ENCODE data around the gene FAM98C.

FAM98C gene

GRCh38 chr19:38367041-38367440 is 35.9 kb upstream of the FAM98C start:
- Histone ChIP-seq H3K9me3 (ENCODE audit: control insufficient read depth, low read depth, low read length) (no peaks in the 10 kb centered on the region), H3K27me3 (ENCODE audit: control insufficient read depth, insufficient read depth, low read length) (no peaks in the 10 kb centered on the region), H3K27ac (ENCODE audit: low read length) (no peak overlapping the region), H3K4me3 (ENCODE audit: low read length) (no peak overlapping the region), H3K4me1 (ENCODE audit: control insufficient read depth, low read depth, low read length) (no peaks in the 10 kb centered on the region), H3K9ac (ENCODE audit: low read length) (no peak overlapping the region), H3K36me3 (ENCODE audit: control insufficient read depth, low read depth, low read length) (no peaks in the 10 kb centered on the region)

GRCh38 chr19:38369584-38369983 is 33.3 kb upstream of the FAM98C start:
- no peaks in the 10 kb centered on the region for H3K27me3 ChIP-seq (ENCODE audit: control insufficient read depth, insufficient read depth, low read length)
- no peak overlapping the region for H3K9ac ChIP-seq (ENCODE audit: low read length)
- H3K36me3 ChIP-seq (ENCODE audit: control insufficient read depth, low read depth, low read length), result no peaks in the 10 kb centered on the region
- H3K27ac ChIP-seq (ENCODE audit: low read length), result no peak overlapping the region
- H3K4me1 ChIP-seq (ENCODE audit: control insufficient read depth, low read depth, low read length), result no peaks in the 10 kb centered on the region
- no peaks in the 10 kb centered on the region for H3K9me3 ChIP-seq (ENCODE audit: control insufficient read depth, low read depth, low read length)
- no peak overlapping the region for H3K4me3 ChIP-seq (ENCODE audit: low read length)

DNA sequence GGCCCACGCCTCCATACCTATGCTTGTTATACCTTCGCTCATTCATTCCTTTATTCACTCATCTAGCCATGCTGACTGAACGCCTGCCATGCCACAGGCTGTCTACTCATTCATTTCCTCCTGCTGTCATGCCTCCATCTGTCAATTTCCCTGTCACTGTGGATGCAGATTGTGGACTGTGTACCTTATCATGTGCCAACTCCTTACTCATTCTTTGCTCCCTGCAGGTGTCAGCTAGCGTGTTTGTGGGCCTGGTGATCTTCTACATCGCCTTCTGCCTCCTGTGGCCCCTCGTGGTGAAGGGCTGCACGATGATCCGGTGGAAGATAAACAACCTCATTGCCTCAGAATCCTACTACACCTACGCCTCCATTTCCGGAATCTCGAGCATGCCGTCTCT is 32.6 kb upstream of the FAM98C start:
- no peaks in the 10 kb centered on the region for H3K4me1 ChIP-seq (ENCODE audit: control insufficient read depth, low read depth, low read length)
- no peaks in the 10 kb centered on the region for H3K9me3 ChIP-seq (ENCODE audit: control insufficient read depth, low read depth, low read length)
- H3K9ac ChIP-seq (ENCODE audit: low read length), result no peak overlapping the region
- no peaks in the 10 kb centered on the region for H3K36me3 ChIP-seq (ENCODE audit: control insufficient read depth, low read depth, low read length)
- no peak overlapping the region for H3K27ac ChIP-seq (ENCODE audit: low read length)
- no peaks in the 10 kb centered on the region for H3K27me3 ChIP-seq (ENCODE audit: control insufficient read depth, insufficient read depth, low read length)
- H3K4me3 ChIP-seq (ENCODE audit: low read length), result no peak overlapping the region

- Histone ChIP-seq H3K4me1 (ENCODE audit: control insufficient read depth, low read depth, low read length) (peaks cover 4% of the 10 kb centered on the region), H3K27ac (ENCODE audit: low read length) (no peak overlapping the region), H3K9me3 (ENCODE audit: control insufficient read depth, low read depth, low read length) (no peaks in the 10 kb centered on the region), H3K27me3 (ENCODE audit: control insufficient read depth, insufficient read depth, low read length) (no peaks in the 10 kb centered on the region), H3K36me3 (ENCODE audit: control insufficient read depth, low read depth, low read length) (no peaks in the 10 kb centered on the region), H3K9ac (ENCODE audit: low read length) (no peak overlapping the region), H3K4me3 (ENCODE audit: low read length) (no peak overlapping the region)
Measured at GRCh38 chr19:38371081-38371480, 31.8 kb upstream of the FAM98C start.

GRCh38 chr19:38373907-38374331 is 29.0 kb upstream of the FAM98C start:
- no peaks in the 10 kb centered on the region for H3K27me3 ChIP-seq (ENCODE audit: control insufficient read depth, insufficient read depth, low read length)
- peaks cover 4% of the 10 kb centered on the region for H3K4me1 ChIP-seq (ENCODE audit: control insufficient read depth, low read depth, low read length)
- peaks cover 6% of the 10 kb centered on the region for H3K36me3 ChIP-seq (ENCODE audit: control insufficient read depth, low read depth, low read length)
- no peaks in the 10 kb centered on the region for H3K9me3 ChIP-seq (ENCODE audit: control insufficient read depth, low read depth, low read length)
- peak overlapping the region; percentile 88 for H3K4me3 ChIP-seq (ENCODE audit: low read length)
- peak overlapping the region; percentile 76 for H3K27ac ChIP-seq (ENCODE audit: low read length)
- peak overlapping the region; percentile 49 for H3K9ac ChIP-seq (ENCODE audit: low read length)

DNA sequence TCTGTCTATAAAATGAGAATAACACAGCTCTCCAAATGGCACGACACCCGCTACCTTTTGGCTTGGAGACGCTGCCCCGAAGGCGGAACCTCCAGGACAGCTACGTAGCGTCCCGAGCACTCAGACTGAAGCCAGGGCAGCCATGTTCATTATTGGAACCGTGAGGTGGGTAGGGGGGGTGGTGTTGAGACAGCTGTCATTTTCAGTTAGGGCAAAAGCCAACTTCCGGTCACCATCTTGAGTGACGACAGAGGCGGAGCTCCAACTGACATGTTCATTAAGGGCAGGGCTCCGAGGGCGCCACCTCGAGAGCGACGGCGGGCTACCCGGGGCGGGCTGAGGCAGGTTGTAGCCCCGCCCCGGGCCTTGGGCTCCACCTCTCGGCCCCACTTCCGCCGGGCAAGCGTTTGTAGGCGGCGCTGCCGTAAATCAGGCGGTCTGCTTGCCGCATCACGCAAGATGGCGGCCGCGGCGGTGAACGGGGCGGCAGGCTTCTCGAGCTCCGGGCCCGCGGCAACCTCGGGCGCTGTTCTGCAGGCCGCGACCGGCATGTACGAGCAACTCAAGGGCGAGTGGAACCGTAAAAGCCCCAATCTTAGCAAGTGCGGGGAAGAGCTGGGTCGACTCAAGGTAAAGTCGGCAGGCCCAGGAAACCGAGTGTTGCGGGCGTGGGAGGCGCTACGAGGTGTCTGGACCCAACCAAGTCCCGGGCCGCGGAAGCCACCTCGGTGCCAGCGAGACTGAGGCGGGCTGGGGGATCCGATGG is 28.4 kb upstream of the FAM98C start, which contains the start of gene PSMD8:
TSS of gene PSMD8 (plus strand) at position 240 of the 766 bp plus-strand sequence. CDS start at position 271, 31 bp downstream.
- Histone ChIP-seq H3K4me3 (ENCODE audit: low read length) (peak within 1 kb of the TSS; percentile 88), H3K4me1 (ENCODE audit: control insufficient read depth, low read depth, low read length) (peaks cover 4% of the 10 kb centered on the region), H3K9me3 (ENCODE audit: control insufficient read depth, low read depth, low read length) (no peaks in the 10 kb centered on the region), H3K9ac (ENCODE audit: low read length) (peak within 1 kb of the TSS; percentile 93), H3K36me3 (ENCODE audit: control insufficient read depth, low read depth, low read length) (peaks cover 12% of the 10 kb centered on the region), H3K27me3 (ENCODE audit: control insufficient read depth, insufficient read depth, low read length) (no peaks in the 10 kb centered on the region), H3K27ac (ENCODE audit: low read length) (peak within 1 kb of the TSS; percentile 76)

- peak overlapping the region; percentile 93 for H3K9ac ChIP-seq (ENCODE audit: low read length)
- H3K9me3 ChIP-seq (ENCODE audit: control insufficient read depth, low read depth, low read length), result no peaks in the 10 kb centered on the region
- no peaks in the 10 kb centered on the region for H3K27me3 ChIP-seq (ENCODE audit: control insufficient read depth, insufficient read depth, low read length)
- peak overlapping the region; percentile 69 for H3K27ac ChIP-seq (ENCODE audit: low read length)
- peak overlapping the region; percentile 88 for H3K4me3 ChIP-seq (ENCODE audit: low read length)
- H3K4me1 ChIP-seq (ENCODE audit: control insufficient read depth, low read depth, low read length), result peaks cover 4% of the 10 kb centered on the region
- peaks cover 12% of the 10 kb centered on the region for H3K36me3 ChIP-seq (ENCODE audit: control insufficient read depth, low read depth, low read length)
Measured at GRCh38 chr19:38375098-38375493, 27.8 kb upstream of the FAM98C start.

DNA sequence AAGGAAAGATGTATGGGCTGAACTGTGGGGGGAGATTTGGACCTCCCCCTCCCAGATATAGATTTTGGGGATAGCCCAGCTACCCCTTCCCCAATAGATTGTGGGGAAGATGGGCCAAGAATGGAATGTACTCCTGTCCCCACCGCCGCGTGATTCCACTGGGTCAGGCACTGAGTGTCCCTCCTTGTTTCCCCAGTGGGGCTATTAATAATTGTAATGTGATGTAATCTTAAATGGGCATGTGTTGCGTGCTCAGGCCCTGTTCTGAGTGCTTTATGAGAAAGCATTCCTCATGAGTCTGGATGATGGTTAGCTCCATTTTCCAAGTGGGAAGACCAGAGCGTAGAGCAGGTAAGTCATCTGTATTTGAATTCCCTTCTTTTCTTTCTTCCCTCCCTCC is 27.1 kb upstream of the FAM98C start:
- no peaks in the 10 kb centered on the region for H3K27me3 ChIP-seq (ENCODE audit: control insufficient read depth, insufficient read depth, low read length)
- peaks cover 4% of the 10 kb centered on the region for H3K4me1 ChIP-seq (ENCODE audit: control insufficient read depth, low read depth, low read length)
- H3K9me3 ChIP-seq (ENCODE audit: control insufficient read depth, low read depth, low read length), result no peaks in the 10 kb centered on the region
- peak overlapping the region; percentile 93 for H3K9ac ChIP-seq (ENCODE audit: low read length)
- no peak overlapping the region for H3K27ac ChIP-seq (ENCODE audit: low read length)
- peak overlapping the region; percentile 88 for H3K4me3 ChIP-seq (ENCODE audit: low read length)
- peaks cover 14% of the 10 kb centered on the region for H3K36me3 ChIP-seq (ENCODE audit: control insufficient read depth, low read depth, low read length)

DNA sequence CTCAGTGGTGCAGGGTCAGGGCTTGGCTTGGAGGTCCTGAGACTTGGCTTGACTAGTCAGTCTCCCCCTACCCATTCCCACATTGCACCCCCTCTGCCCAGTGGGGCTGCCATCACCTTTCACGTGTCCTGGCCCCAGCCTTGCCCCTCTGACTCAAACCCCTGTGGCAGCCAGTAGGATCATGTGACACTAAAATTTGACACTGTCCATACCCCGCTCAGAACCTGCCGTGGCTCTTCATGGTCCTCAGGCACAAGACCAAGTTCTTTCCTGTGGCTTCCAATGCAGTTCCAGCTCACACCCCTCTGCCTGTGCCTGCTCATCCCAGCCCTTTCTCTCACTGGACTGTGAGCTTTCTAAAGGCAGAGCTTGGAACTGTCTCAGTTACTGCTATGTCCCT is 26.3 kb upstream of the FAM98C start:
- Histone ChIP-seq H3K4me1 (ENCODE audit: control insufficient read depth, low read depth, low read length) (peaks cover 4% of the 10 kb centered on the region), H3K27ac (ENCODE audit: low read length) (no peak overlapping the region), H3K9me3 (ENCODE audit: control insufficient read depth, low read depth, low read length) (no peaks in the 10 kb centered on the region), H3K36me3 (ENCODE audit: control insufficient read depth, low read depth, low read length) (peaks cover 22% of the 10 kb centered on the region), H3K4me3 (ENCODE audit: low read length) (no peak overlapping the region), H3K9ac (ENCODE audit: low read length) (no peak overlapping the region), H3K27me3 (ENCODE audit: control insufficient read depth, insufficient read depth, low read length) (no peaks in the 10 kb centered on the region)

GRCh38 chr19:38377052-38377451 is 25.8 kb upstream of the FAM98C start:
- Histone ChIP-seq H3K27ac (ENCODE audit: low read length) (no peak overlapping the region), H3K4me3 (ENCODE audit: low read length) (no peak overlapping the region), H3K4me1 (ENCODE audit: control insufficient read depth, low read depth, low read length) (peaks cover 4% of the 10 kb centered on the region), H3K27me3 (ENCODE audit: control insufficient read depth, insufficient read depth, low read length) (no peaks in the 10 kb centered on the region), H3K36me3 (ENCODE audit: control insufficient read depth, low read depth, low read length) (peaks cover 27% of the 10 kb centered on the region), H3K9ac (ENCODE audit: low read length) (no peak overlapping the region), H3K9me3 (ENCODE audit: control insufficient read depth, low read depth, low read length) (no peaks in the 10 kb centered on the region)

GRCh38 chr19:38378866-38379265 is 24.0 kb upstream of the FAM98C start:
- peaks cover 44% of the 10 kb centered on the region for H3K36me3 ChIP-seq (ENCODE audit: control insufficient read depth, low read depth, low read length)
- no peak overlapping the region for H3K9ac ChIP-seq (ENCODE audit: low read length)
- peaks cover 4% of the 10 kb centered on the region for H3K4me1 ChIP-seq (ENCODE audit: control insufficient read depth, low read depth, low read length)
- H3K27ac ChIP-seq (ENCODE audit: low read length), result no peak overlapping the region
- H3K27me3 ChIP-seq (ENCODE audit: control insufficient read depth, insufficient read depth, low read length), result no peaks in the 10 kb centered on the region
- H3K4me3 ChIP-seq (ENCODE audit: low read length), result no peak overlapping the region
- no peaks in the 10 kb centered on the region for H3K9me3 ChIP-seq (ENCODE audit: control insufficient read depth, low read depth, low read length)

DNA sequence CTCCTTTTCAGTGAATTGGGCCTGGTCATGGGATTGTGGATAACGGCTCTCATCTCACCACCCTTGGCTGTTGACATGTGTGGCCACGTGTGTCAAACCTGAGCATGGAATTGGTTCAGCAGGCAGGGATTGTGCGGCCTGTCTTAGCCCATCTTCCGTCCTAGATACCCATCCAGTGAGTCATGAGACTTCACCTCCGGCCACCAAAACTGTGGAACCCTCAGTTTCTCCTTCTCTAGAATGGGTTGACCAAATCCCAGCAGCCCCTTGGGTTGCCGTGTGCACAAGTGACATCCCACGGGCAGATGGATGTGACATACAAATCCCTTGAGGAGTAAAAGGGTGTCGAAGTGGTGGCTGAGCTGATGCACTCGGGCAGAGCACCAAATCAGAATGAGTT is 21.8 kb upstream of the FAM98C start:
- peaks cover 46% of the 10 kb centered on the region for H3K36me3 ChIP-seq (ENCODE audit: control insufficient read depth, low read depth, low read length)

More for the DNA sequence above, 21.8 kb upstream of the FAM98C start:
- Histone ChIP-seq H3K9ac (ENCODE audit: low read length) (no peak overlapping the region), H3K27ac (ENCODE audit: low read length) (no peak overlapping the region), H3K9me3 (ENCODE audit: control insufficient read depth, low read depth, low read length) (no peaks in the 10 kb centered on the region), H3K27me3 (ENCODE audit: control insufficient read depth, insufficient read depth, low read length) (no peaks in the 10 kb centered on the region), H3K4me1 (ENCODE audit: control insufficient read depth, low read depth, low read length) (no peaks in the 10 kb centered on the region), H3K4me3 (ENCODE audit: low read length) (no peak overlapping the region)
